AG10803 (cell line): ENCODE results near the gene DIS3L2.

Experiments
- DNase-seq: peaks from one replicate; pipeline ENCODE4 v3.0.0; 2010; ENCODE audit warnings: low read depth
- H3K4me3 ChIP-seq: 2 replicates; pipeline ENCODE4 v1.5.1; 2011; ENCODE audit warnings: mild to moderate bottlenecking, low read length, control low read depth
- CTCF ChIP-seq: conservative IDR thresholded peaks from 2 replicates; pipeline ENCODE4 v1.5.1; 2011; ENCODE audit warnings: mild to moderate bottlenecking, low read length, control low read depth, inconsistent platforms

Gene DIS3L2

GRCh38 chr2:232234922-232235615, 273.6 kb downstream of the DIS3L2 start:
- DNase-seq, result no peak
- no peak overlapping the region for H3K4me3 ChIP-seq

GRCh38 chr2:232235716-232236115, 274.2 kb downstream of the DIS3L2 start:
- no peak for TF ChIP-seq CTCF
- DNase-seq, result no peak
- H3K4me3 ChIP-seq, result no peak overlapping the region

More at GRCh38 chr2:232234922-232235615, 273.6 kb downstream of the DIS3L2 start:
- no peak for TF ChIP-seq CTCF

GRCh38 chr2:232236200-232236599, 274.7 kb downstream of the DIS3L2 start:
- no peak for DNase-seq
- no peak overlapping the region for H3K4me3 ChIP-seq
- TF ChIP-seq CTCF, result no peak

- H3K4me3 ChIP-seq, result no peak overlapping the region
- TF ChIP-seq CTCF, result no peak
- no peak for DNase-seq
These were observed 276.0 kb downstream of the DIS3L2 start for GRCh38 chr2:232237464-232237863.

- H3K4me3 ChIP-seq, result no peak overlapping the region
- TF ChIP-seq CTCF, result no peak
- no peak for DNase-seq
These were observed 276.6 kb downstream of the DIS3L2 start for GRCh38 chr2:232238108-232238507.

- TF ChIP-seq CTCF, result no peak
- H3K4me3 ChIP-seq, result no peak overlapping the region
- DNase-seq, result no peak
These were observed 277.1 kb downstream of the DIS3L2 start for GRCh38 chr2:232238596-232238995.

GRCh38 chr2:232239951-232240681, 278.6 kb downstream of the DIS3L2 start:
- no peak overlapping the region for H3K4me3 ChIP-seq
- no peak for DNase-seq
- no peak for TF ChIP-seq CTCF
